Sigmoid colon (tissue), 4 donors: ENCODE data around the gene CACNA1C.

Experiments used
- CTCF ChIP-seq, 4 experiments: fragments of 450-650 bp in 3 of 4; fragments of 200-600 bp in 1 of 4; IDR thresholded peaks; one replicate each; pipeline ENCODE4 v1.5.1; 2016 to 2019; ENCODE audit warnings: antibody characterized with exemption in 4 of 4, mild to moderate bottlenecking in 3 of 4, moderate library complexity in 2 of 4
- POLR2AphosphoS5 ChIP-seq, 4 donors: sonication (generic); formaldehyde crosslinking; IDR thresholded peaks; one replicate each; pipeline ENCODE4 v1.6.1; 2017; ENCODE audit warnings: antibody characterized with exemption in 4 of 4

DNA sequence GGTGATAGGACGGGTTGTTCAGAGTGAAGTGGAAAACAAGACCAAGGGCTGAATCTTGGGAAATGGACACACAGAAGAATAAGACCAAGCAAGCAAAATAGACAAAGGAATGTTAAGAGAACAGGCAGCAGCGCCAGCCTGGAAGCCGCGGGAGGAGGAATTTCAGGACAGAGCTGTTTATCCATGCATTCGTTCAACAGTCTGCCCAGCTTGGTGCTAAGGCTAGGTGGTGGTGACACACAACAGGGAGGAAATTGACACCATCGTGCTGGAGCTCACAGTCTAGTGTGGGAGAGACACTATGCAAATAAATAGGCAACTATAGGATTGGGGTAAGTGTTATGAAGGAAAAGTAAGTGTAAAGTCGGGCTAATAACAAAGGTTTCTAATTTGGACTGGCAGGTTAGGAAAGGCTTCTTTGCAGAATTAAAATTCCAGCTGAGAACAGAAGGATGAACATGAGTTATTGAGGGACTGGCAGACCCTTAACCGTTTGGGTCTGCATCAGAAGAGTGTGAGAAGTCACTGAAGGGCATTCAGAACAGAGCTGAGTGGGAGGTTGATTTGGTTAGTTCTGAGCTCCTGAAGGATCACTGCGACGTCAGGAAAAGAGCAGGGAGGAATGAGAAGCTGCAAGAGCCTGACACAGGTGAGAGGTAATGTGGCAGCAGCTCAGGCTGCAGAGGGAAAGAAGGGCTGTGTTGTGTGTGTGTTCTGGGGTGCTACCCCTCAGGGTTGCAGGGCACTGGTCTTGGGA lies 499.4 kb downstream of the CACNA1C start:
- TF ChIP-seq POLR2AphosphoS5 (IDR thresholded peaks at IDR 0.05) (no peak), CTCF (IDR thresholded peaks at IDR 0.05) (no peak)
